Small intestine (tissue), 7 donors: Measurements from ENCODE around the gene EHMT1. TPM values are rescaled to one million over a fixed set of nuclear protein-coding genes. Genes with fewer than 3 reads are reported as not detected.

Experiments used
- DNase-seq, 2 donors: peaks; one replicate each; pipeline versions ENCODE4 v3.0.0 to v3.0.0-alpha.2; 2013
- FAIRE-seq: peaks from 2 replicates; lab custom pipeline; 2012; peaks lifted over from hg19 to GRCh38; lab: Jason Lieb, UNC
- H3K27ac ChIP-seq, 3 donors: one replicate each; pipeline ENCODE4 v1.5.1; 2013; ENCODE audit warnings: low read length in 2 of 3, mild to moderate bottlenecking in 2 of 3, control low read depth in 1 of 3, inconsistent platforms in 1 of 3, low read depth in 1 of 3, moderate library complexity in 1 of 3
- H3K27me3 ChIP-seq, 3 donors: one replicate each; pipeline ENCODE4 v1.6.1; 2013; ENCODE audit warnings: low read length in 3 of 3, inconsistent platforms in 1 of 3; ENCODE audit not compliant: control insufficient read depth in 3 of 3, insufficient read depth in 3 of 3
- H3K36me3 ChIP-seq, 3 donors: one replicate each; pipeline ENCODE4 v1.6.1; 2013; ENCODE audit warnings: low read length in 3 of 3, inconsistent platforms in 1 of 3, low read depth in 1 of 3, mild to moderate bottlenecking in 1 of 3, moderate library complexity in 1 of 3; ENCODE audit not compliant: control insufficient read depth in 3 of 3, insufficient read depth in 2 of 3
- H3K4me1 ChIP-seq, 3 donors: one replicate each; pipeline ENCODE4 v1.6.1; 2013; ENCODE audit warnings: low read length in 2 of 3, inconsistent platforms in 1 of 3, low read depth in 1 of 3, mild to moderate bottlenecking in 1 of 3, moderate library complexity in 1 of 3; ENCODE audit not compliant: control insufficient read depth in 3 of 3, insufficient read depth in 2 of 3
- H3K4me3 ChIP-seq, 3 donors: one replicate each; pipeline ENCODE4 v1.5.1; 2013; ENCODE audit warnings: low read length in 3 of 3, control low read depth in 1 of 3, inconsistent platforms in 1 of 3, low read depth in 1 of 3, mild to moderate bottlenecking in 1 of 3, moderate library complexity in 1 of 3
- H3K9me3 ChIP-seq, 2 donors: one replicate each; pipeline ENCODE4 v1.6.1; 2013; ENCODE audit warnings: low read depth in 1 of 2, low read length in 1 of 2; ENCODE audit not compliant: control insufficient read depth in 2 of 2, insufficient read depth in 1 of 2
- WGBS, 3 donors: extraction: QIAGEN DNeasy Blood & Tissue Kit; methylation state at CpG; one replicate each; pipeline ENCODE4 v1.1.7; 2013; 5-methylcytosine and 5-hydroxymethylcytosine counted together
- polyA plus RNA-seq, 4 donors: library from polyadenylated mRNA; stranded (reverse) in 3 of 4; unstranded in 1 of 4; fragments of 200-250 nt in 3 of 4; fragments of 120-200 nt in 1 of 4; gene quantifications; one replicate each; pipeline versions ENCODE4 v1.2.1 to v1.2.3, GENCODE V29; 2013
- donor health status: healthy with polysubstance abuse.
- donor health status: control.
- donor health status: control.
- donor health status: Bipolar disorder and iron deficiency.
- donor health status: healthy.

The EHMT1 gene
- polyA plus RNA-seq, 4 donors: 35.2 to 53.9 (median 39.1) TPM

DNA sequence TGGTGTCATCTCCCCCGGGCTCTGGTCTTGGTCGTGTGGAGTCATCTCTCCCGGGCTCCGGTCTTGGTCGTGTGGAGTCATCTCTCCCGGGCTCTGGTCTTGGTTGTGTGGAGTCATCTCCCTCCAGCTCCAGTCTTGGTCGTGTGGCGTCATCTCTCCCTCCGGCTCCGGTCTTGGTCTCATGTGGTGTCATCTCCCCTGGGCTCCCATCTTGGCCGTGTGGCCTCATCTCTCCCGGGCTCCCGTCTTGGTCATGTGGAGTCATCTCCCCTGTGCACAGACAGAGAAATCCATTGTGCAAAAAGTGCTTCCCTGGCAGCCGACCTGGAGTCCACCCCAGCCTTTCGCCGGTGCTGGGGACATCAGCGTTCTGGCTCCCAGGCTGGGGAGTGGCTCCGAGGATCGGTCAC lies 167.7 kb downstream of the EHMT1 start:
- Histone ChIP-seq H3K36me3 (peaks cover 8 to 76% (median 19%) of the 10 kb centered on the region in 3 donors), H3K27ac (no peak overlapping the region)
- FAIRE-seq: no peak

DNA sequence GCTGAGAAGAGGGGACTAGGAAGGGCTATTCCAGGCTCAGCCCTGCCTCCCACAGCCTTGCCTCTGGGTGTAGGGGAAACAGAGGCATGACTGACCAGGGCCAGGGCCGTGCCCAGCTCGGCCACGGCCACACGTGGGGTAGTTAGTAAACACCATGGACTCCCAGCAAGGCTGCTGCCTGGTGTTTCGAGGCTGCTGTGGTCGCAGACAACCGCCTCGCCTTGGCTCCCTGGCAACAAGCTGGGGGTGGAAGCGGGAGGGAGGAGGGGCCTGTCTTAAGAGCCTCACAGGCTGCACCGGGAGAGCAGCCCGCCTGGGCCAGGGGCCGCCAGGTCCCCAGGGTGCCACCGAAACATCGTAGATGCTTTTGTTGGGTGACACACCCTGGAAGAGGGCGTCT lies 168.6 kb downstream of the EHMT1 start:
- 93 to 94% (median 93%) methylated on average over 13 to 15 of the region's 15 CpGs for WGBS, 3 donors
- H3K4me3 ChIP-seq: no peak overlapping the region
- FAIRE-seq: no peak
- no peak overlapping the region for H3K27ac ChIP-seq
- H3K27me3 ChIP-seq: no peaks in the 10 kb centered on the region
- peaks cover 0 to 11% (median 0%) of the 10 kb centered on the region in 3 donors for H3K4me1 ChIP-seq
- H3K36me3 ChIP-seq: peaks cover 12 to 72% (median 16%) of the 10 kb centered on the region in 3 donors
- no peak for DNase-seq
- peaks cover 0 to 3% of the 10 kb centered on the region in 2 donors for H3K9me3 ChIP-seq

More for the DNA sequence above, 167.7 kb downstream of the EHMT1 start:
- Histone ChIP-seq H3K4me3 (no peak overlapping the region), H3K27me3 (no peaks in the 10 kb centered on the region), H3K9me3 (peaks cover 0 to 3% of the 10 kb centered on the region in 2 donors), H3K4me1 (peaks cover 0 to 11% (median 0%) of the 10 kb centered on the region in 3 donors)
- no peak for DNase-seq
- WGBS, 3 donors: 93 to 97% (median 96%) methylated on average over 19 of the region's 19 CpGs

DNA sequence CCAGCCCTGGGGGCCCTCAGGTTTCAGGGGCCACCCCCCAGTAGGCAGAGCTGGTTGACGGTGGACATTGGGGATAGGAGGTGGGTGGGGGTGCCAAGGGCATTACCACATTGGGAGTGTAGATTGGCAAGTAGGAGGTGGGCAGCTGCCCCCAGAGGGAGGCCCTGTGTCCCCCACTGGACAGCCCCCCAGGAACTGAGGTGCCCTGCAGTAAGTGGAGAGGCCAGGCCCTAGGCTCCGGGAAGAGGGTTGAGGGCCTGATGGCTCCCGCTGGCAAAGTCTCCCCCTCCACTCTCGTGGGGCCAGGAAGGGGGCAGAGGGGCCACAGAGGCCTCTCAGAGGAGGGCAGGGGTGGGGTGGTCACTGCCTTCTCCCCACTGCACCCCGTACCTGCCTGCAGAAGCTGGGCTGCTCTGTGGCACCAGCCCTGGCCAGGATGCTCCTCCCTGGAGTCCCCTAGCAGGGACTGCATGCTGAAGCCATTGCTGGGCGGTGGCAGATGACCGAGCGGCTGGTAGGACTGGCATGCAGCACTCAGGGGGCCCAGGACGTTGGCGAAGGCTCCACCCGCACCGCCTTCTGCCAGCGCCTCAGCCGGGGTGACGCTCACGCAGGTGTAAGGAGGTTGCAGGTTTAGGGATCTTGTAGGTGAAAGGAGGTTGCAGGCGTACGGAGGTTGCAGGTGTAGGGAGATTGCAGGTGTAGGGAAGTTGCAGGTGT lies 169.1 kb downstream of the EHMT1 start:
- peak overlapping the region in 2 of 3 donors; percentile 80 to 85 for H3K27ac ChIP-seq
- peaks cover 12 to 70% (median 12%) of the 10 kb centered on the region in 3 donors for H3K36me3 ChIP-seq
- DNase-seq (peak in 1 of 2 donors; percentile 13), FAIRE-seq (no peak)
- peak overlapping the region in 1 of 3 donors; percentile 42 for H3K4me3 ChIP-seq
- 65 to 90% (median 72%) methylated on average over 18 of the region's 18 CpGs for WGBS, 3 donors
- no peaks in the 10 kb centered on the region for H3K27me3 ChIP-seq
- H3K4me1 ChIP-seq: peaks cover 0 to 11% (median 0%) of the 10 kb centered on the region in 3 donors
- H3K9me3 ChIP-seq: peaks cover 0 to 3% of the 10 kb centered on the region in 2 donors

DNA sequence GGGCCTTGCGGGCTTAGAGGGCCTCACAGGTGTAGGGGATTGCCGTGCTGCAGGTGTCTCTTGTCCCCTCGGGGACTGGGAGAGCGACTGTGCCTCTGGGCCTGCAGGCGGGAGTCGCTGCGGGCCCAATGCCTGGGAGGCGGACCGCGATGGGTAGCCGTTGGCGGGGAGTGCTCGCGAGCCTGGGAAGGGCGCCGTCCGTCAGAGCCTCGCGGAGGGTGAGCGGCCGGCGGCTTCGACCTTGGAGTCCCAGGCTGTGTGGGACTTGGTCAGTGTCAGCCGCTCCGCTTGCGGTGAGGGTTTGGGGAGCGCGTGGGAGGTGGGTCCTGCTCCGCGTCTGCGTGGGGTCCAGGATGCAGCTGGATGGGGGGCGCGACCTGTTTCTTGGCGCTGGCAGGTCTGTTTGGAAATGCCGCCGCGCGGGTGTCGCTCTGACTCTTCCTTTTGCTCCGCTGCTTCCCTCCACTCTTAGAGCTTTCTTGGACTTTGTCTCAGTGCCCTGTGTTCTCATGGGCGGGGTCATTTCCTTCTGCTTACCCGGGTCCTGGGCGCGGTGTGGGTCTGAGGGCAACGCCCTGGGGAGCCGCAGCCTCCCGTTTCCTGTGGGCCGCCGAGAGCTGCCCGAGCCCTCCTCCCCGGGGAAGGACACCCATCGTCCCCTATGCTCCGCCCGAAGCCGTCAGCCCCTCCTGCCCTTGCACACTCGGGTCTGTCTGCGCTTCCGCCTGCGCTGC lies 169.9 kb downstream of the EHMT1 start:
- Histone ChIP-seq H3K27ac (peak overlapping the region; percentile 80 to 96 (median 80)), H3K9me3 (peaks cover 0 to 3% of the 10 kb centered on the region in 2 donors), H3K36me3 (peaks cover 12 to 73% (median 15%) of the 10 kb centered on the region in 3 donors), H3K27me3 (no peaks in the 10 kb centered on the region), H3K4me3 (peak overlapping the region in 1 of 3 donors; percentile 42), H3K4me1 (peaks cover 0 to 11% (median 0%) of the 10 kb centered on the region in 3 donors)
- DNase-seq: peak; percentile 81 to 97
- no peak for FAIRE-seq
- 35 to 76% (median 52%) methylated on average over 46 to 59 of the region's 59 CpGs for WGBS, 3 donors

DNA sequence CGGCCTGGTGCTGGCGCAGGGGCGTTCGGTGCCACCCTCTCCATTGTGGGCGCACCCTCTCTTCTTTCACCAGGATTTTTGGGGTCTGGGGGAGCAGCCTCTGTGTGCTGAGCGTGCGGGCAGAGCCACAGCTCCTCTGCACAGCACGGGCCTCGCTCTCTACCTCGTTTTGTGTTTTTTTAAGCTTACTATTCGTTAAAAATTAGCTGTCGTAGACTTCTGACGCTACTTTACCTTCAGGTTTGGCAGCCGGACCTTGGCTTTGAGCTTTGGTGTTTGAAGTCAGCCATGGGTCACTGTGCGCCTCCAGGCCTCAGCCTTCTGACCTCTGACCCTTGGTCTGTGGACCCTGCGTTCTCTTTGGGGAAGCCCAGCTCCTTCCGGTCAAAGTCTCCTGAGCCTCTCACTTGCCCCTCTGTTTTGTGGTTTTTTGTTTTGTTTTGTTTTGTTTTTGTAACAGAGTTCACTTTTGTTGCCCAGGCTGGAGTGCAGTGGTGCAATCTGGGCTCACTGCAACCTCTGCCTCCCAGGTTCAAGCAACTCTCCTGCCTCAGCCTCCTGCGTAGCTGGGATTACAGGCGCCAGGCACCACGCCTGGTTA lies 170.6 kb downstream of the EHMT1 start:
- peak overlapping the region; percentile 80 to 96 (median 80) for H3K27ac ChIP-seq
- H3K27me3 ChIP-seq: no peaks in the 10 kb centered on the region
- no peak for FAIRE-seq
- peaks cover 0 to 11% (median 0%) of the 10 kb centered on the region in 3 donors for H3K4me1 ChIP-seq
- peaks cover 12 to 70% (median 15%) of the 10 kb centered on the region in 3 donors for H3K36me3 ChIP-seq
- H3K9me3 ChIP-seq: peaks cover 0 to 3% of the 10 kb centered on the region in 2 donors
- peak overlapping the region in 1 of 3 donors; percentile 14 for H3K4me3 ChIP-seq
- DNase-seq: peak; percentile 24 to 65
- WGBS, 3 donors: 47 to 84% (median 52%) methylated on average over 15 to 20 of the region's 20 CpGs

DNA sequence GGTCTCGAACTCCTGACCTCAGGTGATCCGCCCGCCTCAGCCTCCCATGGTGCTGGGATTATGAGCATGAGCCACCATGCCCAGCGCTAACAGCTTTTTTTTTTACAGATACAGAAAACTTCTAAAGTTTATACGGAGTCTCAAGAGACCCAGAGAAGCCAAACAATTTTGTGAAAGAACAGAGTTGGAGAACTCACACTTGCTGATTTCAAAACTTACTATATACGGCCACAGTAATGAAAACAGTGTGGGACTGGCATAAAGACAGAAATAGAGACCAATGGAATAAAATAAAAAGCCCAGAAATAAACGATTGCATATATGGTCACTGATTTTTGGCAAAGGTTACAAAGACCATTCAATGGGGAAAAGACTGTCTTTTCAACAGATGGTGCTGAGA lies 173.1 kb downstream of the EHMT1 start:
- peaks cover 0 to 3% of the 10 kb centered on the region in 2 donors for H3K9me3 ChIP-seq
- WGBS, 3 donors: 91 to 96% (median 93%) methylated on average over 7 of the region's 7 CpGs
- peaks cover 0 to 11% (median 0%) of the 10 kb centered on the region in 3 donors for H3K4me1 ChIP-seq
- H3K27ac ChIP-seq: no peak overlapping the region
- DNase-seq (no peak), FAIRE-seq (no peak)
- peaks cover 13 to 60% (median 16%) of the 10 kb centered on the region in 3 donors for H3K36me3 ChIP-seq
- H3K27me3 ChIP-seq: no peaks in the 10 kb centered on the region
- no peak overlapping the region for H3K4me3 ChIP-seq

DNA sequence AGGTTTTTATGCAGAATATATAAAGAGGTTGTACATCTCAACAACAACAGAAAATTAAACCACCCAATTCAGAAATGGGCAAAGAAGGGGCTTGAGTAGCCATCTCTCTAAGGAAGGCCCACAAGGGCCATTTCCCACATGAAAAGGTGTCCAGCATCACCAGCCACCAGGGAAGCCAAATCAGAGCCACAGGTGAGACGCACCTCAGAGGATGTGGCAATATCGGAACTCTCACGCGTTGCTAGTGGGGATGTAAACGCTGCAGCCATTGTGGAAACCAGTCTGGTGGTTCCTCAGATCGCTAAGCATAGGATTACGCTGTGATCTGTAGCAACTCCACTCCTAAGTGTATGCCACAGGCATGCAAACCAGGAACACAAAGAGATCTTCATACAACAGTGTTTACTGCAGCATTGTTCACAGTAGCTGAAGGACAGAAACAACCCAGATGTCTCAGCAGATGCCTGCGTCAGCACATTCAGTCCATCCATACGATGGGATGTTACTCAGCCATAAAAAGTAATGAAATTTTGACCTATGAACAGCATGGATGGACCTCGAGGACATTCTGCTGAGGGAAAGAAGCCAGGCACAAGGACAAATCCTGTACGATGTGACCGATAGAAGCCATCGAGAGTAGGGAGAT lies 174.5 kb downstream of the EHMT1 start:
- WGBS, 3 donors: 94 to 96% (median 94%) methylated on average over 13 of the region's 13 CpGs
- no peak overlapping the region for H3K4me3 ChIP-seq
- H3K4me1 ChIP-seq: peaks cover 0 to 10% (median 0%) of the 10 kb centered on the region in 3 donors
- no peak for FAIRE-seq
- no peaks in the 10 kb centered on the region for H3K27me3 ChIP-seq
- DNase-seq: no peak
- peaks cover 12 to 58% (median 22%) of the 10 kb centered on the region in 3 donors for H3K36me3 ChIP-seq
- peaks cover 0 to 3% of the 10 kb centered on the region in 2 donors for H3K9me3 ChIP-seq
- no peak overlapping the region for H3K27ac ChIP-seq
